H9 (cell line): ENCODE data around the gene TSPYL1. TPM values are rescaled to one million over a fixed set of nuclear protein-coding genes. Genes with fewer than 3 reads are reported as not detected.
A peak's percentile ranks its signal among the peaks of the same experiment; 100 is the strongest.

Experiments
- DNase-seq: peaks from one replicate; pipeline ENCODE4 v3.0.0-alpha.2; 2017
- H2AFZ ChIP-seq: one replicate; pipeline ENCODE4 v1.6.1; 2013; ENCODE audit warnings: mild to moderate bottlenecking, low read length, control low read depth, moderate library complexity
- H2AK5ac ChIP-seq: 2 replicates; pipeline ENCODE4 v1.6.1; 2013; ENCODE audit warnings: low read length, control low read depth, mixed read lengths; ENCODE audit not compliant: insufficient read length
- H2BK120ac ChIP-seq: one replicate; pipeline ENCODE4 v1.6.1; 2013; ENCODE audit warnings: low read depth, mild to moderate bottlenecking, low read length, control low read depth, inconsistent platforms; ENCODE audit not compliant: poor library complexity, severe bottlenecking
- H2BK12ac ChIP-seq: 2 replicates; pipeline ENCODE4 v1.6.1; 2013; ENCODE audit warnings: low read length, control low read depth, mixed read lengths, low read depth; ENCODE audit not compliant: insufficient read length
- H2BK15ac ChIP-seq: 2 replicates; pipeline ENCODE4 v1.6.1; 2013; ENCODE audit warnings: low read depth, low read length, control low read depth
- H2BK20ac ChIP-seq: one replicate; pipeline ENCODE4 v1.6.1; 2013; ENCODE audit warnings: low read depth, mild to moderate bottlenecking, low read length, control low read depth, inconsistent platforms; ENCODE audit not compliant: poor library complexity, severe bottlenecking
- H2BK5ac ChIP-seq: 2 replicates; pipeline ENCODE4 v1.6.1; 2013; ENCODE audit warnings: low read length, control low read depth, mixed read lengths; ENCODE audit not compliant: insufficient read length
- H3K14ac ChIP-seq: 2 replicates; pipeline ENCODE4 v1.6.1; 2013; ENCODE audit warnings: low read length, control low read depth; ENCODE audit not compliant: insufficient read depth
- H3K18ac ChIP-seq: 2 replicates; pipeline ENCODE4 v1.6.1; 2013; ENCODE audit warnings: low read depth, mild to moderate bottlenecking, mixed read lengths, low read length, control low read depth; ENCODE audit not compliant: insufficient read length
- H3K23ac ChIP-seq: 2 replicates; pipeline ENCODE4 v1.6.1; 2013; ENCODE audit warnings: low read length, control low read depth, mixed read lengths, low read depth; ENCODE audit not compliant: insufficient read length
- H3K23me2 ChIP-seq: 2 replicates; pipeline ENCODE4 v1.6.1; 2013; ENCODE audit warnings: low read depth, mild to moderate bottlenecking, mixed read lengths, low read length, control low read depth; ENCODE audit not compliant: insufficient read length, poor library complexity, severe bottlenecking
- H3K27ac ChIP-seq: 2 replicates; pipeline ENCODE4 v1.5.1; 2013; ENCODE audit warnings: low read length, control low read depth, mixed read lengths, low read depth; ENCODE audit not compliant: insufficient read length
- H3K27me3 ChIP-seq: 2 replicates; pipeline ENCODE4 v1.6.1; 2013; ENCODE audit warnings: low read length, control low read depth, inconsistent platforms; ENCODE audit not compliant: insufficient read depth
- H3K4ac ChIP-seq: 2 replicates; pipeline ENCODE4 v1.6.1; 2013; ENCODE audit warnings: low read depth, mild to moderate bottlenecking, control low read depth, inconsistent platforms, low read length, moderate library complexity
- H3K4me1 ChIP-seq: 2 replicates; pipeline ENCODE4 v1.6.1; 2013; ENCODE audit warnings: low read length, control low read depth, inconsistent platforms; ENCODE audit not compliant: insufficient read depth
- H3K4me2 ChIP-seq: 2 replicates; pipeline ENCODE4 v1.6.1; 2013; ENCODE audit warnings: low read length, control low read depth, mixed read lengths; ENCODE audit not compliant: insufficient read length, insufficient read depth
- H3K56ac ChIP-seq: 2 replicates; pipeline ENCODE4 v1.6.1; 2013; ENCODE audit warnings: low read depth, mild to moderate bottlenecking, mixed read lengths, low read length, control low read depth; ENCODE audit not compliant: insufficient read length
- H3K79me1 ChIP-seq: 2 replicates; pipeline ENCODE4 v1.6.1; 2013; ENCODE audit warnings: low read depth, mild to moderate bottlenecking, moderate library complexity, low read length, control low read depth, inconsistent platforms; ENCODE audit not compliant: insufficient read depth, poor library complexity, severe bottlenecking
- H3K79me2 ChIP-seq: 2 replicates; pipeline ENCODE4 v1.6.1; 2013; ENCODE audit warnings: low read length, control low read depth, inconsistent platforms; ENCODE audit not compliant: insufficient read depth
- H3K9ac ChIP-seq: 2 replicates; pipeline ENCODE4 v1.6.1; 2013; ENCODE audit warnings: low read length, control low read depth, mixed read lengths; ENCODE audit not compliant: insufficient read length; ENCODE audit errors: extremely low read depth
- H3K9me3 ChIP-seq: one replicate; pipeline ENCODE4 v1.6.1; 2013; ENCODE audit warnings: low read depth, low read length, inconsistent platforms; ENCODE audit not compliant: control insufficient read depth
- H3T11ph ChIP-seq: one replicate; pipeline ENCODE4 v1.6.1; 2013; ENCODE audit warnings: mild to moderate bottlenecking, low read length, control low read depth, inconsistent platforms
- H4K20me1 ChIP-seq: one replicate; pipeline ENCODE4 v1.6.1; 2013; ENCODE audit not compliant: control insufficient read depth, insufficient read length, insufficient read depth
- H4K5ac ChIP-seq: 2 replicates; pipeline ENCODE4 v1.6.1; 2013; ENCODE audit warnings: low read depth, mild to moderate bottlenecking, mixed read lengths, low read length, control low read depth; ENCODE audit not compliant: insufficient read length
- H4K8ac ChIP-seq: replicated peaks from 2 replicates; pipeline ENCODE4 v1.6.1; 2013; ENCODE audit warnings: low read length, control low read depth, mixed read lengths, low read depth; ENCODE audit not compliant: insufficient read length
- H4K91ac ChIP-seq: 2 replicates; pipeline ENCODE4 v1.6.1; 2013; ENCODE audit warnings: low read depth, mild to moderate bottlenecking, moderate library complexity, mixed read lengths, low read length, control low read depth; ENCODE audit not compliant: insufficient read length
- H3K27ac Mint-ChIP-seq, 3 experiments: 2 replicates in 2 of 3; 3 replicates in 1 of 3; pipeline ENCODE4 v1.8.0; 2020 to 2021; ENCODE audit warnings: mixed read lengths in 3 of 3, mild to moderate bottlenecking in 1 of 3, moderate library complexity in 1 of 3
- H3K27me3 Mint-ChIP-seq: 2 replicates; pipeline ENCODE4 v1.8.0; 2021; ENCODE audit warnings: low read depth, mild to moderate bottlenecking, moderate library complexity, mixed read lengths
- H3K36me3 Mint-ChIP-seq, 3 experiments: 2 replicates in 2 of 3; 3 replicates in 1 of 3; pipeline ENCODE4 v1.8.0; 2020 to 2021; ENCODE audit warnings: low read depth in 3 of 3, mixed read lengths in 3 of 3; ENCODE audit not compliant: insufficient read depth in 1 of 3
- H3K4me1 Mint-ChIP-seq, 2 experiments: 2 replicates each; pipeline ENCODE4 v1.8.0; 2020; ENCODE audit warnings: mixed read lengths in 2 of 2
- H3K4me3 Mint-ChIP-seq, 2 experiments: 2 replicates in 1 of 2; 3 replicates in 1 of 2; pipeline ENCODE4 v1.8.0; 2020 to 2021; ENCODE audit warnings: mild to moderate bottlenecking in 2 of 2, mixed read lengths in 2 of 2, moderate library complexity in 1 of 2
- H3K9me3 Mint-ChIP-seq, 2 experiments: 2 replicates in 1 of 2; 3 replicates in 1 of 2; pipeline ENCODE4 v1.8.0; 2020; ENCODE audit warnings: mild to moderate bottlenecking in 2 of 2, mixed read lengths in 2 of 2, moderate library complexity in 1 of 2
- CTCF ChIP-seq: fragments of 200-600 bp; sonication (generic); conservative IDR thresholded peaks from 3 replicates; pipeline ENCODE4 v1.8.0; 2021; ENCODE audit warnings: antibody characterized with exemption, mild to moderate bottlenecking
- WGBS: extraction: QIAGEN DNeasy Blood & Tissue Kit; methylation state at CpG from one replicate; pipeline ENCODE4 v1.1.7; 2013; ENCODE audit warnings: missing lambda C conversion rate, low lambda C conversion rate, mixed read lengths; ENCODE audit not compliant: insufficient read length; ENCODE audit errors: extremely low coverage; 5-methylcytosine and 5-hydroxymethylcytosine counted together
- total RNA-seq: library from RNA; stranded (reverse); gene quantifications from 2 replicates; pipeline ENCODE4 v1.2.1, GENCODE V29; 2021

Gene TSPYL1
- total RNA-seq, 1 experiment from 2014 or later, result 75.3 TPM

GRCh38 chr6:116271149-116271708 lies 8.5 kb downstream of the TSPYL1 start:
- Histone ChIP-seq H3K14ac (no peak overlapping the region), H3K9ac (no peak overlapping the region), H4K20me1 (no peaks in the 10 kb centered on the region), H3K79me2 (no peaks in the 10 kb centered on the region), H3K56ac (no peak overlapping the region), H3K4me2 (peak overlapping the region; percentile 40), H2BK15ac (no peak overlapping the region), H4K91ac (no peak overlapping the region), H2AFZ (no peak overlapping the region), H2BK20ac (no peak overlapping the region), H3K27ac (no peak overlapping the region), H4K5ac (no peak overlapping the region), H3T11ph (no peak overlapping the region), H3K18ac (no peak overlapping the region), H2AK5ac (no peak overlapping the region), H3K9me3 (no peaks in the 10 kb centered on the region), H3K23me2 (no peaks in the 10 kb centered on the region), H2BK5ac (no peak overlapping the region), H4K8ac (no peak overlapping the region), H3K79me1 (no peaks in the 10 kb centered on the region), H3K4me1 (peaks cover 5% of the 10 kb centered on the region; the same call in 1 of the 2 replicates), H3K23ac (no peak overlapping the region), H3K4ac (no peak overlapping the region), H2BK120ac (no peak overlapping the region), H2BK12ac (no peak overlapping the region), H3K27me3 (no peaks in the 10 kb centered on the region)
- no CpG with 5 or more reads among the region's 2 CpGs for WGBS
- peak overlapping the region; percentile 10 to 88 (median 50); a peak in 4 of 7 replicates for H3K27ac Mint-ChIP-seq
- DNase-seq, result no peak
- H3K27me3 Mint-ChIP-seq, result no peaks in the 10 kb centered on the region
- H3K4me3 Mint-ChIP-seq, result no peak overlapping the region
- peaks cover 34 to 35% of the 10 kb centered on the region in 2 experiments for H3K4me1 Mint-ChIP-seq
- TF ChIP-seq CTCF, result no peak
- H3K9me3 Mint-ChIP-seq, result no peaks in the 10 kb centered on the region
- H3K36me3 Mint-ChIP-seq, result peaks cover 1 to 17% (median 4%) of the 10 kb centered on the region in 3 experiments; a peak in 4 of 7 replicates
